Measurements from ENCODE around the gene HPX. TPM values are rescaled to one million over a fixed set of nuclear protein-coding genes. Genes with fewer than 3 reads are reported as not detected.
"Not testable (repeated sequence)": the region's sequence is repeated elsewhere in the genome, so short reads cannot be mapped to it uniquely, and the experiment has no call there.

Gene HPX
- total RNA-seq, 1 experiment from 2014 or later, result not detected

GRCh38 chr11:6415797-6416196, 25.0 kb downstream of the HPX start:
- DNase-seq (ENCODE audit: low read depth), result no peak

DNA sequence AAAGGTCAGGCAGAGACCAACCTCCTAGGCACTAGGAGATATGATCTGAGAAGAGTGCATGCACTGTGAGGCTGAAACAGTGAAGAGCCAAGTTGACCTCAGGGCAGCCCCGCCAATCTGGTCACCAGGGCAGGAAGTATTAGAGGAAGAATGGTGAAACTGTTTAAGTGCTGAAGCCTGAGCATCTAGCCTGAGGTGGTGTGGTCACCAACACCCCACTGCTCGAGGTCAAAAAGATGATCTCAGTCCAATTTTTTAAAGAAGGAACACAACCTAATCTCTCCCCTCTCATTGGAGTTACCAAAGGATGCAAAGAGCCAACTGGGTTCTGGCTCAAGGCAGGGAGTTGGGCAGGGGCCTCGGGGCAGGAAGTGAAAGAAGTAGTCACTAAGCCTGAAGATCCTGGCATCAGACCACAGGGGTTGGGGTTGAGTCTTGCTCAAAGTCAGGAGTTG, 25.9 kb downstream of the HPX start:
- DNase-seq (ENCODE audit: low read depth), result peak; percentile 41

- DNase-seq (ENCODE audit: low read depth), result no peak
Observed at GRCh38 chr11:6413791-6414201, 27.0 kb downstream of the HPX start.

DNA sequence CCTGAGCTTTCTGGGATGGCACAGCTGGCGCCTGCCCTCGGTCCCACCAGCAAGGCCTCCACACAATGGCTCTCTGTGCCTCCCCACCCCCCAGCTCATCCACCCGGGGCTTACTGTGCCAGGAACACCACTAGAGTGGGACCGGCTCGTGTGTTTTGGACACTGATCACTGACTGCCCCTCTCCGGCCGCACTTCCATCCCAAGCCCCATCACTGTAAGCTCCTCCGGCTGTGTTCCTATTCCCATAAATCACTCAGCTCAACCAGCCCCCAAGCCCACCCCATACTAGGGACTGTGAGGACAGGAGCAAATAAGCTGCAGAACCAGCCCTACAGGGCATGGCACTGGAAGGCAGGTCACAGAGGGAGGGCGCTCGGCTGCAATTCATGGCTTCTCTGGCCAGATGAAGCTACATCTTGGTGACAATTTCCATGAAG, 29.2 kb downstream of the HPX start:
- no peak for DNase-seq (ENCODE audit: low read depth)

DNA sequence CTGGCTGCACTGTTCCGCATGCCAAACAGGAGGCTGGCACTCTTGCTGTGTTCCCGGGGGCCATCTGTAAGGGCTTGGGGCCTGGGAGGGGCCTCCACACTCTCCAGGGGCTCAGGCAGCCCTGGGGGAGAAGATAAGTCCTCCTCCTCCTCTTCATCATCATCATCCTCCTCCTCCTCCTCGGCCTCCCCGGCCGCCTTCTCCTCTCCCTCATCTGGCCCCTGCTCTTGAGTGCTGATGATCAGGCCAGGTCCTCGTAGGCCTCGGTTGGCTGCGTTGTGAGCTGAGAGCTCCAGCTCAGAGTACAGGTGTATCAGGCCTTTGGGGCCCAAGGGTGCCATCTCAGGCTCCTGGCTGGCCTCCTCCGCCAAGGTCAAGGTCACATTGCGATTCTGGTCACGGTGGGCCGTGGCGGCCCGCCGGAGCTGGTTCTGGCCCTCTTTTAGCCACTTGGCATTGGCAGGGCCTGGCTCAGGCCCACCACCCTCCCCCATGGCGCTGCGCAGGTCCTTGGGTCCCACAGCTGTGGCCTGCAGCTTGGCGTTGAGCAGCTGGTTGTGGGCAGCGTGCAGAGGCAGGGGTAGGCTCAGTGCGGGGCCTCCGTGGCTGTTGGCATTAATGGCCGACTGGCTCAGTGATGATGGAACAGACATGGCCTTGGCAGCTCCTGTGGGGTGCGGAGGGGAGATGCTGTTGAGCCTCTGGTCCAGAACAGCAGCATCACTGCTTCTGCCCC, 29.9 kb downstream of the HPX start:
- no peak for DNase-seq (ENCODE audit: low read depth)

DNA sequence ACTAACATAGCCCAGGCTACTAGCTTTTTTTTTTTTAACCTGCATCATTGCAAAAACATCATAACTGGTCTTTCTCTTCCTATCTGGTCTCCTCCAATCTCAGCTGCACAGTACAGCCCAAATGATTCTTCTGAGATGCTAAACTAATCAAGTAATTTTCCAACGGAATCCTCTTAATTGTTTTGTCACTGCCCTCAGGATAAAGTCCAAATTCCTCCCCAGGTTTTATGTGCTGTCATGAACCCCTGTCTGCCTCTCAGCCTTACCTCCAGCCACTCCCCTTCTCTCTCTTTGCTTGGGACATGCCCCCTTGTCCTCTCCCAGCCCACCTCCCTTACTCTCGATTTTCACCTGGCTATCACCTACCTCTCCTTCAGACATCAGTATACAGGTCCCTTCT, 34.4 kb downstream of the HPX start:
- no peak for DNase-seq (ENCODE audit: low read depth)

DNA sequence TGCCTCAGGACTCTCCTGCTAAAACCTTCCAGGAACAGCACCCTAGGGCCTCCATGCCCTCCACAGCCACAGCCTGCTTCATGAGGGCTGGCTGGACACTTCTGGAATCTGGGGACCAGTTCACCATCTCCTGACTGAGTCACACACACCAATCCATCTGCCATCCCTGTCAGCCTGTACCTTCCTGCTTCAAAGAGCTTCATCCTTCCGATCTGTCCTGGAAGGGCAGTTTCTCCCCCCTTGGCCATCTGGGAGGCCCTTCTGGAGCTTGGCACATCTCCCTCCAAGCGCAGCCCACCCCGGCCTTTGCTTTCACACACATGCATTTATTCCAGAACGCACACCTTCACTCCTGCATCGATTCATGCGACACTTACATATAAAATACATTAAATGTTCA, 34.9 kb downstream of the HPX start:
- DNase-seq (ENCODE audit: low read depth), result no peak

DNA sequence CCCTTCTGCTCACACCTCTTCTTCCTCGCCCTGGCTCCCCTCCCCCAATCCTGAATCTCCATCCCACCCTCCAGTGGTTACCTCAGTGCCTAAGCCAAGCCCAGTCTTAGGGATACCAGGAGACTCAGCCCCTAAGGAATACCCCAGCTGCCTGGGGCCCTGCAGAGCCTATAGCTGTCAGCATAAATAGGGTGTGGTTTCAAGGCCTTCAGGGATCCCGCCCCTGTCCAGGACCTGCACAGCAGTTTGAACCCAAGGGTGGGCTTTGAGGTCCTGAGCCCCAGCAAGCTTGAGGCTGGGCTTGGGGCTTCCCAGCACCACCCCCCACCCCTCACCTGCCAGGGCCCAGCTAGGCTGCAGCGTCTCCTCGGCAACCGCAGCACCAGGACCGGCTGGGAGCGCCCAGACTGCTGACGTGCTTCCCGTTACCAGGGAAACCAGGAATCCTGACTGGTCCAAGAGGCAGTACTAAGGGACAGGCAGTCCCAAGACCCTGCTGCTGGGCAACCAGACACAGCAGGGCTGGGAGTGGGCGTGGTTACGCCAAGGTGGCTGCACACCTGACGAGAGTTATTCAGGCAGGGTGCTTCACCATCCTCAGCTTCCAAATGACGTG, 35.6 kb downstream of the HPX start:
- no peak for DNase-seq (ENCODE audit: low read depth)

- DNase-seq (ENCODE audit: low read depth), result peak; percentile 27
Observed at GRCh38 chr11:6404342-6405051, 36.3 kb downstream of the HPX start.

- no peak for DNase-seq (ENCODE audit: low read depth)
Observed at GRCh38 chr11:6403539-6403938, 37.2 kb downstream of the HPX start.

DNA sequence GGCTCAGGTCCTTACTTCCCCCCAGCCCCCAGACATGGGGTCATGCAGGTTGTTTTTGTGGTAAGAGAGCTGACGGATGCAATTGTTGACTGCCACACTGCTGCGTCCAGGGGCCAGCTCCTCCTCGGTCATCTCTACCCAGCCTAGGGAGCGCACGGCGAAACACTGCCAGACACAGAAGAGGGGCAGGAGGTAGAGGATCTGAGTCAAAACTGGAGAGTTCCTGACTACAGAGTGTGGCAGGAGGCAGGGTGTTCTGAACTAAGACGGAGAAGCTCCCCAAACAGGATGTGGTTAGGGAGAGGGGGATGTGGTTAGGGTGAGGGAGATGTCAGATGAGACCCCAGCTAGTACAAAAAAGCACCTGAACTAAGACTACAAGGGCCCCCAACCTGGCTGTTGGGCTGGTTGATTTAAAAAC, 38.2 kb downstream of the HPX start:
- peak; percentile 18 for DNase-seq (ENCODE audit: low read depth)

- DNase-seq (ENCODE audit: low read depth), result no peak
Observed at GRCh38 chr11:6402061-6402470, 38.7 kb downstream of the HPX start.

DNA sequence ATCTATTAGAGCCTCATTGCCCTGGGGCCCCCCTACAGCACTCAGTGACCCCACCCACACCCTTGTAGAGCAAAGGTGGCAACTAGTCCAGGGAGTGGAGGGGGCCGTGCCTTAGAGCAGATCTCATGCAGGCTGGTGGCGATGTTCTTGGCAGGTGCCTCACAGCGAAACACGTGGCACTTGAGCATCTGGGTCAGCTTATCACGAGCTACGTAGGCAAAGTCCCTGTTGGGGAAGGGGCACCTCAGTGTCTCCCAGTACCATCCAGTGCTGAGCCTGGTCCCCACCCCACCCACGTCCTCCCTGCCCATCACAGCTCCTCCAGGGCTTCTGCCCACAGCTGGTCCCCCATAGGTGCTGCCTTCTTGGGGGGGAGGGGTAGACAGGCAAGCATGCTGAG, 39.3 kb downstream of the HPX start:
- no peak for DNase-seq (ENCODE audit: low read depth)

DNA sequence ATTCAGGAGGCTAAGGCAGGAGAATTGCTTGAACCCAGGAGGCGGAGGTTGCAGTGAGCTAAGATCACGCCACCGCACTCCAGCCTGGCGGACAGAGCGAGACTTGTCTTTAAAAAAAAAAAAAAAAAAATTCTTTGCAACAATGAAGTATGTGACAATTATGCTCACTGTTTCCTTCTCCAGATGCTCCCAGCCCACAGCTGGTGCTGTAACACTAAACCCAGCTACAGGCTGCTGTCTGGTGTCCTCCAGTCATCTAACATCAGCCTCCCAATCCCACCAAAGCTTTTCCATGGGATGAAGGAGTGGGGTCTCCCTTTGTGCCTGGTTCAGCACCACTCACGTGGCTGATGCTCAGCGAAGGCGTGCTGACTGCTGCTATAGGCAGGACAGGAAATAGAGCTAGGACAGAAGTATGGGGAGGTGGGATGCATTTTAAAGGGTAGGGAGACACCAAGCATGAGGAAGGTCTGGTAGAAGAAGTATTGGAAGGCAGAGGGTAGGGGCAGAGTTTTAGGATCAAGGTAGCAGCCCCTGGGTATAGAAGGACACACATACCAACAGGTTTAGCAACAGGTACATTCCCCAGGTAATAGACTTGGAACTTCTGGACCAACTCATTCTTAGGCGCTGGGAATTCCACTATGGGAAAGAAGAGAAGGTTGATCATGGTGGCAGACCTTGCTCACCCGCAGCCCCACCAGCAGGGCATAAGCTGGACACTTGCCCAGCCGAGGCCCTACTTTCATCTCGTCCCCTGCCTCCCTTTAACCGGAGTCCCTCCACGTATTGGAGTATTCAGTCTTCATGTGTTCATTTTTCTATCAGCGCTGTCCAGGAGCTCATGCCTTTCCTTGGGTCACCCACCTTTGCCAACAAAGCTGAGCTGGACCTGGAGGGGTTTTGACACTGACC, 40.1 kb downstream of the HPX start:
- DNase-seq (ENCODE audit: low read depth), result no peak

- peak; percentile 68 for DNase-seq (ENCODE audit: low read depth)
Observed at GRCh38 chr11:6397636-6398035, 43.2 kb downstream of the HPX start.

DNA sequence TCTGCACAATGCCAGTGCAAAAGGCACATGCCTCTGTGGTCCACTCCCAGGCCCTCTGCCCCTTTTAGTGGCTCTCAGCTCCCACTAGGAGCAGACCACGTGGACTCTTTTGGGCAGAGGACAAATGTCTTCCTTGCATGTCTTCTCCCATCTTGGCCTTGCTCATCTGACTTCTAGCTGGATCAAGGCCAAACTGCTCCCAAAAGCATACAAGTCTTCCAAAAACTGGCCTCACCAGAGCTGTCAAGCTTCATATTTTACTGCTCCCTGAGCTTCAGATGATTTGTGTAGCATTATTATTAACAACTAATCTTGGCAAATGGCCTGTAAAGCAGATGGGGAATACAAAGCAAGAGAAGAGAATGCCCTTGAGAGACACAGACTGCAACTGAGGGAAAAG, 43.6 kb downstream of the HPX start:
- DNase-seq (ENCODE audit: low read depth), result peak; percentile 15

GRCh38 chr11:6395470-6396060, 45.2 kb downstream of the HPX start:
- no peak for DNase-seq (ENCODE audit: low read depth)

DNA sequence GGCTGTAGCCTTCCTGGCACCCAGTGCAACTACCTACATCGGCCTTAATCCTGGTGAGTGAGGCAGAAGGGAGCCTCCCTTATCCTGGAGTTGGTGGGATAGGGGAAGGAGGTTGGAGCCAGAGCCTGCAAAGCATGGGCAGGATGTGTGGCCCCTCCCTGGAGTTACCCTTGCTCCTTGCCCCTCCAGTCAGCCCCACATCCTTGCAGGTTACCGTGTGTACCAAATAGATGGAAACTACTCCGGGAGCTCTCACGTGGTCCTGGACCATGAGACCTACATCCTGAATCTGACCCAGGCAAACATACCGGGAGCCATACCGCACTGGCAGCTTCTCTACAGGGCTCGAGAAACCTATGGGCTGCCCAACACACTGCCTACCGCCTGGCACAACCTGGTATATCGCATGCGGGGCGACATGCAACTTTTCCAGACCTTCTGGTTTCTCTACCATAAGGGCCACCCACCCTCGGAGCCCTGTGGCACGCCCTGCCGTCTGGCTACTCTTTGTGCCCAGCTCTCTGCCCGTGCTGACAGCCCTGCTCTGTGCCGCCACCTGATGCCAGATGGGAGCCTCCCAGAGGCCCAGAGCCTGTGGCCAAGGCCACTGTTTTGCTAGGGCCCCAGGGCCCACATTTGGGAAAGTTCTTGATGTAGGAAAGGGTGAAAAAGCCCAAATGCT, 46.7 kb downstream of the HPX start:
- DNase-seq (ENCODE audit: low read depth), result no peak

GRCh38 chr11:6392251-6392650, 48.5 kb downstream of the HPX start:
- not testable (repeated sequence) for DNase-seq (ENCODE audit: low read depth)

DNA sequence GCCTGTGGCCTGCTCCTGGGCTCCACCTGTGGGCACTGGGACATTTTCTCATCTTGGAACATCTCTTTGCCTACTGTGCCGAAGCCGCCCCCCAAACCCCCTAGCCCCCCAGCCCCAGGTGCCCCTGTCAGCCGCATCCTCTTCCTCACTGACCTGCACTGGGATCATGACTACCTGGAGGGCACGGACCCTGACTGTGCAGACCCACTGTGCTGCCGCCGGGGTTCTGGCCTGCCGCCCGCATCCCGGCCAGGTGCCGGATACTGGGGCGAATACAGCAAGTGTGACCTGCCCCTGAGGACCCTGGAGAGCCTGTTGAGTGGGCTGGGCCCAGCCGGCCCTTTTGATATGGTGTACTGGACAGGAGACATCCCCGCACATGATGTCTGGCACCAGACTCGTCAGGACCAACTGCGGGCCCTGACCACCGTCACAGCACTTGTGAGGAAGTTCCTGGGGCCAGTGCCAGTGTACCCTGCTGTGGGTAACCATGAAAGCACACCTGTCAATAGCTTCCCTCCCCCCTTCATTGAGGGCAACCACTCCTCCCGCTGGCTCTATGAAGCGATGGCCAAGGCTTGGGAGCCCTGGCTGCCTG, 49.2 kb downstream of the HPX start:
- DNase-seq (ENCODE audit: low read depth), result no peak

Measured in M059J (cell line).